ENCODE results near the gene BSN. TPM values are rescaled to one million over a fixed set of nuclear protein-coding genes. Genes with fewer than 3 reads are reported as not detected.

The BSN gene
- polyA plus RNA-seq, 1 donor (not counting 4 experiments of a cell fraction or from before 2014, with no cell fraction given) = under 0.01 TPM

DNA sequence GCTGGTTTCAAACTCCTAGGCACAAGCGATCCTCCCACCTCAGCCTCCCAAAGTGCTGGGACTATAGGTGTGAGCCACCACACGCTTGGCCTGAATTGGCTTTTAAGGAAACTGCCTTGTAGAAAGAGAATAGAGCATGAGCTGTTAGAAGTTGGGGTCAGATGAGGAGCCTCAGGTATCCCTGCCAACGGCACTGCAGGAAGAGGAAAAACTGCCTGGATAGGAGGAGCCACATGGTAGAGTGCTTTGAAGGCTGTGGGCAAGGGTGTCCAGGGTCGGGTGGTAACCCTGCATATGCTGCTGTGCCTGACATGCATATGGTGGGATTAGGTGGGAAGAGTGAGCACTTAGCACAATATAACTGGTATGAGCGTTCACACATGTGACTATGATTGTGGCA is 55.0 kb downstream of the BSN start:
- Histone ChIP-seq H3K9ac (ENCODE audit: control insufficient read depth, extremely low read depth, insufficient read depth, low read length) (no peak overlapping the region), H3K4me3 (ENCODE audit: control insufficient read depth in 2 of 3, extremely low read depth in 1 of 3, insufficient read depth in 2 of 3, low read depth in 1 of 3, low read length in 3 of 3) (no peak overlapping the region), H3K27me3 (ENCODE audit: control insufficient read depth, extremely low read depth, insufficient read depth, low read length) (no peaks in the 10 kb centered on the region), H3K4me1 (ENCODE audit: control insufficient read depth, extremely low read depth, insufficient read depth, low read length) (peaks cover 8% of the 10 kb centered on the region), H3K36me3 (ENCODE audit: control insufficient read depth in 2 of 2, extremely low read depth in 1 of 2, insufficient read depth in 2 of 2, low read length in 2 of 2) (no peaks in the 10 kb centered on the region), H4K20me1 (ENCODE audit: control insufficient read depth, extremely low read depth, insufficient read depth, low read length) (no peaks in the 10 kb centered on the region), H3K9me1 (ENCODE audit: control insufficient read depth, extremely low read depth, insufficient read depth, low read length) (no peaks in the 10 kb centered on the region), H2AFZ (ENCODE audit: control insufficient read depth, low read length) (no peak overlapping the region), H3K27ac (ENCODE audit: control insufficient read depth, insufficient read depth, low read length) (no peak overlapping the region), H3K4me2 (ENCODE audit: control insufficient read depth, extremely low read depth, insufficient read depth, low read depth, low read length) (no peak overlapping the region), H3K9me3 (ENCODE audit: control insufficient read depth, low read depth, low read length) (no peaks in the 10 kb centered on the region), H3K79me2 (ENCODE audit: control insufficient read depth, insufficient read depth, low read length) (no peaks in the 10 kb centered on the region)
- FAIRE-seq (no peak), DNase-seq (ENCODE audit: low read depth, low spot score) (no peak)
- TF ChIP-seq, protein P1, sequence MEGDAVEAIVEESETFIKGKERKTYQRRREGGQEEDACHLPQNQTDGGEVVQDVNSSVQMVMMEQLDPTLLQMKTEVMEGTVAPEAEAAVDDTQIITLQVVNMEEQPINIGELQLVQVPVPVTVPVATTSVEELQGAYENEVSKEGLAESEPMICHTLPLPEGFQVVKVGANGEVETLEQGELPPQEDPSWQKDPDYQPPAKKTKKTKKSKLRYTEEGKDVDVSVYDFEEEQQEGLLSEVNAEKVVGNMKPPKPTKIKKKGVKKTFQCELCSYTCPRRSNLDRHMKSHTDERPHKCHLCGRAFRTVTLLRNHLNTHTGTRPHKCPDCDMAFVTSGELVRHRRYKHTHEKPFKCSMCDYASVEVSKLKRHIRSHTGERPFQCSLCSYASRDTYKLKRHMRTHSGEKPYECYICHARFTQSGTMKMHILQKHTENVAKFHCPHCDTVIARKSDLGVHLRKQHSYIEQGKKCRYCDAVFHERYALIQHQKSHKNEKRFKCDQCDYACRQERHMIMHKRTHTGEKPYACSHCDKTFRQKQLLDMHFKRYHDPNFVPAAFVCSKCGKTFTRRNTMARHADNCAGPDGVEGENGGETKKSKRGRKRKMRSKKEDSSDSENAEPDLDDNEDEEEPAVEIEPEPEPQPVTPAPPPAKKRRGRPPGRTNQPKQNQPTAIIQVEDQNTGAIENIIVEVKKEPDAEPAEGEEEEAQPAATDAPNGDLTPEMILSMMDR (optimal IDR thresholded peaks at IDR 0.05 in 1 of 3, IDR thresholded peaks at IDR 0.05 in 1 of 3, conservative IDR thresholded peaks at IDR 0.05 in 1 of 3; ENCODE audit: extremely low read depth in 1 of 3, insufficient read depth in 2 of 3, low read length in 3 of 3) = no peak
- no peak for TF ChIP-seq EZH2 (IDR thresholded peaks at IDR 0.05; ENCODE audit: low read length)
- dilution Hi-C loops (cut with MboI; ENCODE audit: extremely low pct_ligation_motif_present, low sequenced_read_pairs) = no loop called here

DNA sequence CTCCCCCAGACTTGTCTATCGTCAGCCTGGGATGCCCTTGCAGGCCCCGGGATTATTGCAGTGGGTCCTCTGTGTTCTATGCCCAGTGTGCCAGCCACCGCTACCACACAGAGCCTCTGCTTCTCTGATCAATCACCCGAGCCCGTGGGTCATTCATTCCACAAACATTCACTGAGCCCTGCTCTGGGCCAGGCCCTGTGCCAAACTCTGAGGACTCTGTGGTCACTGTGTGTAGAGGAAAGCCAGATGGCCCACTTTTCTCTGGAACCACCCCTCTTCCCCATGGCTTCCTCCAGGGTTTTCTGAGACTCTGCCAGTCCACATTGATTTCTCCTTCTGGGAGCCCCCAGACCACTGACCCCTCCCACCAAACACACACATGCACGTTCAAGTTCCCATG is 55.5 kb downstream of the BSN start:
- DNase-seq (ENCODE audit: low read depth, low spot score) (no peak), FAIRE-seq (no peak)
- no peak overlapping the region for H3K27ac ChIP-seq (ENCODE audit: control insufficient read depth, insufficient read depth, low read length)
- no peaks in the 10 kb centered on the region for H3K9me3 ChIP-seq (ENCODE audit: control insufficient read depth, low read depth, low read length)
- H3K27me3 ChIP-seq (ENCODE audit: control insufficient read depth, extremely low read depth, insufficient read depth, low read length) = no peaks in the 10 kb centered on the region
- H3K4me3 ChIP-seq (ENCODE audit: control insufficient read depth in 2 of 3, extremely low read depth in 1 of 3, insufficient read depth in 2 of 3, low read depth in 1 of 3, low read length in 3 of 3) = no peak overlapping the region
- H3K4me2 ChIP-seq (ENCODE audit: control insufficient read depth, extremely low read depth, insufficient read depth, low read depth, low read length) = no peak overlapping the region
- H3K79me2 ChIP-seq (ENCODE audit: control insufficient read depth, insufficient read depth, low read length) = no peaks in the 10 kb centered on the region
- H3K9me1 ChIP-seq (ENCODE audit: control insufficient read depth, extremely low read depth, insufficient read depth, low read length) = no peaks in the 10 kb centered on the region
- dilution Hi-C loops (cut with MboI; ENCODE audit: extremely low pct_ligation_motif_present, low sequenced_read_pairs) = no loop called here
- peaks cover 8% of the 10 kb centered on the region for H3K4me1 ChIP-seq (ENCODE audit: control insufficient read depth, extremely low read depth, insufficient read depth, low read length)
- TF ChIP-seq EZH2 (IDR thresholded peaks at IDR 0.05; ENCODE audit: low read length) = no peak
- TF ChIP-seq, protein P1 (optimal IDR thresholded peaks at IDR 0.05 in 1 of 3, IDR thresholded peaks at IDR 0.05 in 1 of 3, conservative IDR thresholded peaks at IDR 0.05 in 1 of 3; ENCODE audit: extremely low read depth in 1 of 3, insufficient read depth in 2 of 3, low read length in 3 of 3) = no peak
- no peak overlapping the region for H2AFZ ChIP-seq (ENCODE audit: control insufficient read depth, low read length)
- no peak overlapping the region for H3K9ac ChIP-seq (ENCODE audit: control insufficient read depth, extremely low read depth, insufficient read depth, low read length)
- H3K36me3 ChIP-seq (ENCODE audit: control insufficient read depth in 2 of 2, extremely low read depth in 1 of 2, insufficient read depth in 2 of 2, low read length in 2 of 2) = no peaks in the 10 kb centered on the region
- no peaks in the 10 kb centered on the region for H4K20me1 ChIP-seq (ENCODE audit: control insufficient read depth, extremely low read depth, insufficient read depth, low read length)
